Measurements from ENCODE around the gene DNAH6. TPM values are rescaled to one million over a fixed set of nuclear protein-coding genes. Genes with fewer than 3 reads are reported as not detected.

Gene DNAH6
- total and polyA plus RNA-seq, 4 donors, result 1.9 to 16.9 (median 8.5) TPM

DNA sequence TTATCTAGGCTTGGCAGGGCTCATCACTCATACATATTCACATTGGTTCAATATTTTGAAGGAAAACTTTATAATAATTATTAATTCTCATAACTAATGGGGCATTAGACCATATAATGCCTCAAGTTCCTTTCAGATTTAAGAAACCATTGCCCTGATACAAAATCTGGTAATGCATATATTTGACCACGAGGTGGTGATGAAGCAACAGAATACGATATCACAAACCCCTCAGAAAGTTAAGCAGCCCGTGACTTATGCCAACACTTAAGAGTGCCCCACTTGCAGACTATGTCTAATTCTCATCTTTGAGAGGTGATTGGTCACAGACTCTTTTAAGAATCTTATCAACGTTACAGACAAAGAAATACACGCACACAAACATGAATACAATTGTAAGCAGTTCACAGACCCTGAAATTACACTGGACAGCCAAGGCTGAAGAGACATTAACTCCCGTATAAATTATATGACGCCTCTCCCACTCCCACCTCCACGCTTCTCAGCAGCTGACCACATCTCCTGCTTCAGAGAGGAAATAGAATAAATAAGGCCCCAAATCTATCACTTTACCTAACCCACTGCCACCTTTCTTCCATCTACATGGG, 20.7 kb upstream of the DNAH6 start:
- ATAC-seq (ENCODE audit: insufficient read depth, low FRiP score), result peak; percentile 77
- no peak overlapping the region for H3K9ac ChIP-seq (ENCODE audit: insufficient read depth in 1 of 2, low read length in 2 of 2)
- no peak overlapping the region for H3K27ac ChIP-seq (ENCODE audit: low read depth in 1 of 2, low read length in 1 of 2)

DNA sequence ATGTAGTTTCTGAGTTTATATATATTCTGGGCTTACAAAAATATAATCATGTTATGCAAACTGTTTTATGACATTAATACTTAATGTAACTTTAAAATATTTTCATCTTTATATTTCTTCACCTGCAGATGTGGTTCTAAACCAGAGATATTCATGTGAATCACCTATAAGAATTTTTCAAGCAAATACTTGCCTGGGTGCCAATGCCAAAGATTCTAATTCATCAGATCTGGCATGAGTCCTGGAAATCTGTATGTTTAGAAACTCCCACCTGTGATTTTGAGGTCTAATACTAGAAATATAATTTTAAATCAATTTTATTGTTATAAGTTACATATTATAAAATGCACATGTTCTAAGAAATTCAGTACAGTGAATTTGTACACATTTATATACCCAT, 19.9 kb upstream of the DNAH6 start:
- ATAC-seq (ENCODE audit: insufficient read depth, low FRiP score), result no peak
- no peaks in the 10 kb centered on the region for H3K9me3 ChIP-seq (ENCODE audit: control insufficient read depth in 4 of 4, insufficient read depth in 3 of 4, low read length in 3 of 4)

More for the DNA sequence above, 20.7 kb upstream of the DNAH6 start:
- TF ChIP-seq, protein P1, sequence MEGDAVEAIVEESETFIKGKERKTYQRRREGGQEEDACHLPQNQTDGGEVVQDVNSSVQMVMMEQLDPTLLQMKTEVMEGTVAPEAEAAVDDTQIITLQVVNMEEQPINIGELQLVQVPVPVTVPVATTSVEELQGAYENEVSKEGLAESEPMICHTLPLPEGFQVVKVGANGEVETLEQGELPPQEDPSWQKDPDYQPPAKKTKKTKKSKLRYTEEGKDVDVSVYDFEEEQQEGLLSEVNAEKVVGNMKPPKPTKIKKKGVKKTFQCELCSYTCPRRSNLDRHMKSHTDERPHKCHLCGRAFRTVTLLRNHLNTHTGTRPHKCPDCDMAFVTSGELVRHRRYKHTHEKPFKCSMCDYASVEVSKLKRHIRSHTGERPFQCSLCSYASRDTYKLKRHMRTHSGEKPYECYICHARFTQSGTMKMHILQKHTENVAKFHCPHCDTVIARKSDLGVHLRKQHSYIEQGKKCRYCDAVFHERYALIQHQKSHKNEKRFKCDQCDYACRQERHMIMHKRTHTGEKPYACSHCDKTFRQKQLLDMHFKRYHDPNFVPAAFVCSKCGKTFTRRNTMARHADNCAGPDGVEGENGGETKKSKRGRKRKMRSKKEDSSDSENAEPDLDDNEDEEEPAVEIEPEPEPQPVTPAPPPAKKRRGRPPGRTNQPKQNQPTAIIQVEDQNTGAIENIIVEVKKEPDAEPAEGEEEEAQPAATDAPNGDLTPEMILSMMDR (IDR thresholded peaks at IDR 0.05; ENCODE audit: control extremely low read depth, extremely low read depth), result peak; percentile 65
- no peaks in the 10 kb centered on the region for H3K4me1 ChIP-seq (ENCODE audit: control insufficient read depth in 5 of 5, insufficient read depth in 5 of 5, low read length in 5 of 5)
- H3K4me3 ChIP-seq, result no peak overlapping the region
- no peaks in the 10 kb centered on the region for H3K27me3 ChIP-seq (ENCODE audit: control insufficient read depth in 3 of 3, insufficient read depth in 3 of 3, low read length in 2 of 3)
- 25 to 26% methylated on average over 8 of the region's 8 CpGs for WGBS, 2 donors
- peak in 2 of 3 donors; percentile 86 to 89 for DNase-seq
- H3K9me3 ChIP-seq (ENCODE audit: control insufficient read depth in 4 of 4, insufficient read depth in 3 of 4, low read length in 3 of 4), result no peaks in the 10 kb centered on the region
- peaks cover 0 to 2% (median 0%) of the 10 kb centered on the region in 4 donors for H3K36me3 ChIP-seq (ENCODE audit: control insufficient read depth in 4 of 4, insufficient read depth in 4 of 4, low read length in 4 of 4)

DNA sequence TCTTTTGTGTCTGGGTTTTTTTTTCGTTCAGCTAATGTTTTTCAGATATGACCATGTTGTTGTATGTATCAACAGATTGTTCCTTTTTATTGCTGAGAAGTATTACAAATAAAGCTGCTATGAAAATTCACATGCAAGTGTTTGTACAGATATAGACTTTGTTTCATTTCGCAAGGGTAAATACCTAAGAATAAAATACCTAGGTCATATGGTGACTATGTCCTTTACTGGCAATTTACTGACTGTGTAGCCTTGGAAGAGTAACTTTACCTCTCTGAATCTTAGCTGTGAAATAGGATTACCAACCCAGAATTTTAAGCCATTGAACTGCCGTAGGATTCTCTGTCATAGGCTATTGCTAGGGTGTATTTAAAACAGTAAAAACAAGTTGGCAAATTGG, 19.0 kb upstream of the DNAH6 start:
- no peak overlapping the region for H3K4me3 ChIP-seq
- peaks cover 0 to 2% (median 0%) of the 10 kb centered on the region in 4 donors for H3K9me3 ChIP-seq (ENCODE audit: control insufficient read depth in 4 of 4, insufficient read depth in 3 of 4, low read length in 3 of 4)
- WGBS, 2 donors, result 88 to 94% methylated on average over 3 of the region's 3 CpGs
- TF ChIP-seq, protein P1 (IDR thresholded peaks at IDR 0.05; ENCODE audit: control extremely low read depth, extremely low read depth), result no peak
- H3K27ac ChIP-seq (ENCODE audit: low read depth in 1 of 2, low read length in 1 of 2), result no peak overlapping the region
- ATAC-seq (ENCODE audit: insufficient read depth, low FRiP score), result no peak
- H3K27me3 ChIP-seq (ENCODE audit: control insufficient read depth in 3 of 3, insufficient read depth in 3 of 3, low read length in 2 of 3), result no peaks in the 10 kb centered on the region
- no peak for DNase-seq
- no peaks in the 10 kb centered on the region for H3K4me1 ChIP-seq (ENCODE audit: control insufficient read depth in 5 of 5, insufficient read depth in 5 of 5, low read length in 5 of 5)
- H3K9ac ChIP-seq (ENCODE audit: insufficient read depth in 1 of 2, low read length in 2 of 2), result no peak overlapping the region
- peaks cover 0 to 2% (median 0%) of the 10 kb centered on the region in 4 donors for H3K36me3 ChIP-seq (ENCODE audit: control insufficient read depth in 4 of 4, insufficient read depth in 4 of 4, low read length in 4 of 4)

More for the DNA sequence above, 19.9 kb upstream of the DNAH6 start:
- Histone ChIP-seq H3K27ac (ENCODE audit: low read depth in 1 of 2, low read length in 1 of 2) (no peak overlapping the region), H3K4me3 (no peak overlapping the region), H3K27me3 (ENCODE audit: control insufficient read depth in 3 of 3, insufficient read depth in 3 of 3, low read length in 2 of 3) (no peaks in the 10 kb centered on the region), H3K9ac (ENCODE audit: insufficient read depth in 1 of 2, low read length in 2 of 2) (no peak overlapping the region), H3K36me3 (ENCODE audit: control insufficient read depth in 4 of 4, insufficient read depth in 4 of 4, low read length in 4 of 4) (peaks cover 0 to 2% (median 0%) of the 10 kb centered on the region in 4 donors), H3K4me1 (ENCODE audit: control insufficient read depth in 5 of 5, insufficient read depth in 5 of 5, low read length in 5 of 5) (no peaks in the 10 kb centered on the region)
- TF ChIP-seq, protein P1 (IDR thresholded peaks at IDR 0.05; ENCODE audit: control extremely low read depth, extremely low read depth), result no peak
- DNase-seq, result no peak
